OCI-LY7 (cell line): ENCODE measurements around the gene ARMC7. TPM values are rescaled to one million over a fixed set of nuclear protein-coding genes. Genes with fewer than 3 reads are reported as not detected.
"Not testable (repeated sequence)": the region's sequence is repeated elsewhere in the genome, so short reads cannot be mapped to it uniquely, and the experiment has no call there.

Experiments
- BruUV-seq: library from RNA; stranded (reverse); fragments of 400-500 nt; replicated peaks from 2 replicates; lab custom pipeline; 2021; lab: Mats Ljungman, UMichigan
- CTCF ChIA-PET: fragments of 300-600 bp; sonication (Branson Sonifier 250); formaldehyde crosslinking; loops from one replicate; lab custom pipeline; 2022; ENCODE audit warnings: antibody characterized with exemption; ENCODE audit not compliant: unreplicated experiment; lab: Charles Lee
- POLR2A ChIA-PET: fragments of 300-600 bp; sonication (Branson Sonifier 250); formaldehyde crosslinking; loops from one replicate; lab custom pipeline; 2022; ENCODE audit warnings: antibody characterized with exemption; lab: Charles Lee
- DNase-seq: peaks from one replicate; pipeline ENCODE4 v3.0.0-alpha.2; 2015; ENCODE audit warnings: low spot score
- H2AFZ ChIP-seq: fragments of 200-600 bp; sonication (generic), shearing (Covaris generic); 2 replicates; pipeline ENCODE4 v1.6.1; 2014; ENCODE audit warnings: mild to moderate bottlenecking, antibody characterized with exemption, low read length, moderate library complexity
- H3K27ac ChIP-seq: fragments of 200-600 bp; sonication (generic); 2 replicates; pipeline ENCODE4 v1.5.1; 2014; ENCODE audit warnings: mixed run types, low read depth, mild to moderate bottlenecking, moderate library complexity, low read length, inconsistent platforms; ENCODE audit not compliant: poor library complexity, severe bottlenecking
- H3K36me3 ChIP-seq: fragments of 200-600 bp; sonication (generic); 2 replicates; pipeline ENCODE4 v1.6.1; 2014; ENCODE audit warnings: mild to moderate bottlenecking, antibody characterized with exemption, low read length, moderate library complexity, mixed read lengths; ENCODE audit not compliant: insufficient read depth
- H3K4me1 ChIP-seq: fragments of 200-600 bp; sonication (generic); 2 replicates; pipeline ENCODE4 v1.5.1; 2014; ENCODE audit warnings: mild to moderate bottlenecking, low read length; ENCODE audit not compliant: insufficient read depth, poor library complexity, severe bottlenecking
- H3K4me2 ChIP-seq: fragments of 200-600 bp; sonication (generic); 2 replicates; pipeline ENCODE4 v1.6.1; 2014; ENCODE audit warnings: mild to moderate bottlenecking, low read length
- H3K4me3 ChIP-seq: fragments of 200-600 bp; sonication (generic); 2 replicates; pipeline ENCODE4 v1.5.1; 2014; ENCODE audit warnings: mild to moderate bottlenecking, low read depth, low read length; ENCODE audit not compliant: poor library complexity, severe bottlenecking
- H3K79me2 ChIP-seq: fragments of 200-600 bp; sonication (generic); 2 replicates; pipeline ENCODE4 v1.6.1; 2016; ENCODE audit warnings: low read depth, mild to moderate bottlenecking, low read length, moderate library complexity, mixed read lengths; ENCODE audit not compliant: insufficient read depth
- H3K9me2 ChIP-seq: fragments of 200-600 bp; sonication (generic); 2 replicates; pipeline ENCODE4 v1.6.1; 2016; ENCODE audit warnings: mild to moderate bottlenecking, low read length, mixed read lengths; ENCODE audit not compliant: insufficient read depth
- H3K9me3 ChIP-seq: fragments of 200-600 bp; sonication (generic); 2 replicates; pipeline ENCODE4 v1.6.1; 2014; ENCODE audit warnings: mild to moderate bottlenecking, mixed run types, low read length, mixed read lengths
- H4K20me1 ChIP-seq: fragments of 200-600 bp; sonication (generic); 2 replicates; pipeline ENCODE4 v1.6.1; 2014; ENCODE audit warnings: mild to moderate bottlenecking, antibody characterized with exemption, low read length, moderate library complexity, mixed read lengths; ENCODE audit not compliant: insufficient read depth
- CTCF ChIP-seq: fragments of 200-600 bp; sonication (generic); conservative IDR thresholded peaks from 2 replicates; pipeline ENCODE4 v1.5.1; 2014; ENCODE audit warnings: mild to moderate bottlenecking, antibody characterized with exemption, low read length, moderate library complexity, mixed read lengths
- EZH2phosphoT487 ChIP-seq: fragments of 200-600 bp; sonication (generic); IDR thresholded peaks from 2 replicates; pipeline ENCODE4 v1.6.1; 2018; ENCODE audit warnings: low read depth, borderline replicate concordance, mild to moderate bottlenecking, mixed run types, antibody characterized with exemption, low read length, moderate library complexity, mixed read lengths
- intact Hi-C: fragments of 100-400 bp; cut with micrococcal nuclease; formaldehyde crosslinking; loops from one replicate; pipeline ENCODE4 v1.10.0; 2022; ENCODE audit not compliant: unreplicated experiment
- total RNA-seq, 2 experiments: library from RNA; depleted of rRNA in 1 of 2; stranded (reverse); fragments of >200 nt in 1 of 2; shearing (Covaris generic) in 1 of 2; gene quantifications; 2 replicates each; pipeline ENCODE4 v1.2.3, GENCODE V29; 2014 to 2022

ARMC7 gene
- total RNA-seq, 2 experiments from 2014 or later: 7.1 to 19.9 TPM

- no peak for DNase-seq
- Histone ChIP-seq H3K9me3 (no peaks in the 10 kb centered on the region), H3K9me2 (no peaks in the 10 kb centered on the region), H3K79me2 (peaks cover 8% of the 10 kb centered on the region), H3K4me1 (peaks cover 19% of the 10 kb centered on the region), H4K20me1 (peaks cover 1% of the 10 kb centered on the region), H3K27ac (no peak overlapping the region), H3K36me3 (peaks cover 61% of the 10 kb centered on the region), H2AFZ (no peak overlapping the region), H3K4me2 (no peak overlapping the region), H3K4me3 (no peak overlapping the region)
- TF ChIP-seq EZH2phosphoT487: no peak
- TF ChIP-seq CTCF: no peak
- ChIA-PET CTCF (no interaction called here), POLR2A (no interaction called here)
- TSS peak; percentile 19 for BruUV-seq
- intact Hi-C loops: no loop called here
Measured at GRCh38 chr17:75135452-75135851, 25.7 kb downstream of the ARMC7 start.

- no peak for DNase-seq
- Histone ChIP-seq H3K36me3 (peaks cover 64% of the 10 kb centered on the region), H4K20me1 (no peaks in the 10 kb centered on the region), H3K4me2 (no peak overlapping the region), H3K9me3 (no peaks in the 10 kb centered on the region), H3K4me3 (no peak overlapping the region), H3K4me1 (peaks cover 21% of the 10 kb centered on the region), H3K9me2 (no peaks in the 10 kb centered on the region), H3K27ac (no peak overlapping the region), H2AFZ (no peak overlapping the region), H3K79me2 (peaks cover 3% of the 10 kb centered on the region; the same call in 1 of the 2 replicates)
- ChIA-PET CTCF (no interaction called here), POLR2A (no interaction called here)
- intact Hi-C loops: no loop called here
- no peak for TF ChIP-seq EZH2phosphoT487
- TF ChIP-seq CTCF: no peak
- BruUV-seq: no TSS peak
Measured at GRCh38 chr17:75135946-75136345, 26.2 kb downstream of the ARMC7 start.

GRCh38 chr17:75137762-75138161 is 28.0 kb downstream of the ARMC7 start:
- H3K4me3 ChIP-seq, H3K9me3 ChIP-seq, BruUV-seq, H3K4me2 ChIP-seq, H2AFZ ChIP-seq, intact Hi-C loops, CTCF ChIA-PET, H3K27ac ChIP-seq, H3K79me2 ChIP-seq, H3K9me2 ChIP-seq, DNase-seq, H4K20me1 ChIP-seq: not testable (repeated sequence)
- Histone ChIP-seq H3K4me1 (peaks cover 18% of the 10 kb centered on the region), H3K36me3 (peaks cover 81% of the 10 kb centered on the region)
- POLR2A ChIA-PET: interaction anchor here (0.7 to 1.9 kb wide), 3 partner anchors 15 to 25 kb away, joined by 3 to 10 read pairs (median 4); partner anchors contain the start of gene JPT1
